GM10248 (cell line): ENCODE data around the gene AFG1L.
"Not testable (repeated sequence)": the region's sequence is repeated elsewhere in the genome, so short reads cannot be mapped to it uniquely, and the experiment has no call there.

Experiments
- CTCF ChIA-PET: fragments of 300-600 bp; sonication (Branson Sonifier 250); formaldehyde crosslinking; extraction: SDS; loops from one replicate; lab custom pipeline; 2021; ENCODE audit warnings: antibody characterized with exemption; lab: Yijun Ruan, JAX
- POLR2A ChIA-PET: fragments of 350-650 bp; sonication (Branson Sonifier 250); formaldehyde crosslinking; extraction: SDS; loops from one replicate; lab custom pipeline; 2020; ENCODE audit warnings: antibody characterized with exemption; lab: Yijun Ruan, JAX
- DNase-seq: peaks from one replicate; pipeline ENCODE4 v3.0.0; 2012; ENCODE audit errors: extremely low spot score
- CTCF ChIP-seq: IDR thresholded peaks from 2 replicates; pipeline ENCODE4 v1.5.1; 2012; ENCODE audit warnings: mild to moderate bottlenecking, low read depth; ENCODE audit errors: extremely low read depth, missing control alignments, control extremely low read depth

Gene AFG1L

GRCh38 chr6:108321253-108321747 lies 26.4 kb downstream of the AFG1L start:
- ChIA-PET POLR2A (no interaction called here), CTCF (interaction anchor here (1.0 kb wide), 1 partner anchor 13 kb away, joined by 5 read pairs; no protein-coding TSS in a partner anchor)
- no peak for TF ChIP-seq CTCF
- DNase-seq, result no peak

DNA sequence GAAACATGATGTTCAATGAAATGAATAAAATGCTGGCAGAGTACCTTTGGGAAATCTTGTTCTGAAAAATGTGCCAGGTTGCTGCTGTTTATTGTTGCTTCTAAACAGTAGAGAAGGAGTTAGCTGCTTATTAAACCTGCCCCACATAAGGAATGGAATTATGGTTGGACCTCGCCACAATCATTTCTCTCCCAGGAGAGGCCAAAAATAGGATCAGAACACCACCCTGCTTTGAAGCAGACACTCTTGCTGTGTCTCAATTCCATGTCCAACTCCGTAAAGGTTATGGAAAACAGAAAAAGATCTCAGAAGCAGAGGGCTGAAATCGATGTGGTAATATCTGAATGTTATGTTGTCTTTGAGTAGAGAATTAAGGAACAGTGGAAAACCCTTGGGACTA lies 27.9 kb downstream of the AFG1L start:
- DNase-seq, result no peak
- POLR2A ChIA-PET, result no interaction called here
- CTCF ChIA-PET, result interaction anchor here (0.8 kb wide), 1 partner anchor 11 kb away, joined by 3 read pairs; no protein-coding TSS in a partner anchor
- TF ChIP-seq CTCF, result no peak

GRCh38 chr6:108323710-108324466 lies 29.0 kb downstream of the AFG1L start:
- CTCF ChIA-PET, result interaction anchor here (0.9 to 2.2 kb wide), 2 partner anchors 17 to 21 kb away, joined by 3 to 6 read pairs; no protein-coding TSS in a partner anchor
- no peak for DNase-seq
- POLR2A ChIA-PET, result no interaction called here
- TF ChIP-seq CTCF, result no peak

- CTCF ChIA-PET, result interaction anchor here (1.2 kb wide), 1 partner anchor 26 kb away, joined by 3 read pairs; no protein-coding TSS in a partner anchor
- DNase-seq, POLR2A ChIA-PET: not testable (repeated sequence)
These were observed 35.4 kb downstream of the AFG1L start for GRCh38 chr6:108330221-108330785.

- ChIA-PET POLR2A (no interaction called here), CTCF (no interaction called here)
- no peak for TF ChIP-seq CTCF
- DNase-seq, result no peak
These were observed 36.0 kb downstream of the AFG1L start for GRCh38 chr6:108330806-108331205.

DNA sequence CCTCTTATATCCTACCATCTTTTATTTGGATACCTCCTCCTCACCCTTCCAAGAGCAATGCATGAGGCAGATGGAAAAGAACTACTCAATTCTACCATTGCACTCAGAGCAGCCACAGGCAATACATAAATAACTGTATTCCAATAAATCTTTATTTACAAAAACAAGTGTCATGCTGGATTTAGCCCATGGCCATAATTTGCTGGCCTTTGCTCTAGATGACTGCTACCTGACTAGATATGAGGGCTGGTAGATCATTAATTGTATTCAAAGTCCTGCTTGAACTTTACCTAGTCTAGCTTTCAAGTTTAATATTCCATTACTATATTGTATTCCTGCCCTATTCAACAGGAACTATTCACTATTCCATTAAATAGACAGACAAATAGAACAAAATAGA lies 37.1 kb downstream of the AFG1L start:
- no peak for DNase-seq
- POLR2A ChIA-PET, result no interaction called here
- no peak for TF ChIP-seq CTCF
- CTCF ChIA-PET, result no interaction called here

DNA sequence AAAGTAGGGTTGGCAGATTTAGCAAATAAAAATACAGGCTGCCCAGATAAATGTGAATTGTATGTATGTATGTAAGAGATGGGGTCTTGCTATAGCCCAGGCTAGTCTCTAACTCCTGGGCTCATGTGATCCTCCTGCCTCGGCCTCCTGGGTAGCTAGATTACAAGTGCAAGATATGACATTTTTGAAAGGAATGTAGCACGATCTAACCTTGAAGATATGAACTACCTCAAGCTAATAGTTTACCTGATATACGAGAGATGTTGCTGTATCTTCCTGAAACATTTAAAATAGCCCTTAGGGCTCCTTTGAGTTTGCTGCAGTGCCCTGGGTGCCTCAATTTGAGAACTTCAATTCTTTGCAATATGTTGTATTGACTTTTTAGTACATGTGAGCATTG lies 42.1 kb downstream of the AFG1L start:
- POLR2A ChIA-PET, result no interaction called here
- no peak for DNase-seq
- no peak for TF ChIP-seq CTCF
- CTCF ChIA-PET, result interaction anchor here (1.4 kb wide), 1 partner anchor 20 kb away, joined by 3 read pairs; no protein-coding TSS in a partner anchor
